K562 (cell line): Measurements from ENCODE around the gene SLC7A11. TPM values are rescaled to one million over a fixed set of nuclear protein-coding genes. Genes with fewer than 3 reads are reported as not detected.

ENCODE experiments used
- ATAC-seq: fragments of 200-7000 bp; cut with Tn5 transposase; 3 replicates; pipeline ENCODE4 v1.9.1; 2020; ENCODE audit warnings: moderate library complexity
- BruUV-seq: library from RNA; stranded (reverse); fragments of 400-500 nt; replicated peaks from 2 replicates; lab custom pipeline; 2021; lab: Mats Ljungman, UMichigan
- CTCF ChIA-PET: fragments of 300-600 bp; formaldehyde crosslinking; extraction: SDS; loops from one replicate; lab custom pipeline; 2021; ENCODE audit warnings: low intra/inter-chr PET ratio; lab: Yijun Ruan, JAX
- POLR2A ChIA-PET: fragments of 300-600, 350-650 bp; sonication (Branson Sonifier 250); formaldehyde crosslinking; extraction: SDS; loops from one replicate; lab custom pipeline; 2021; ENCODE audit warnings: antibody characterized with exemption, inconsistent platforms; lab: Yijun Ruan, JAX
- DNase-seq, 4 experiments: peaks; one replicate each; pipeline versions ENCODE4 v3.0.0 to v3.0.0-alpha.2; 2011 to 2018; ENCODE audit warnings: low spot score in 3 of 4, mixed read lengths in 3 of 4; ENCODE audit errors: extremely low read depth in 1 of 4
- FAIRE-seq: peaks from 2 replicates; lab custom pipeline; 2011; peaks lifted over from hg19 to GRCh38; lab: Jason Lieb, UNC
- H2AFZ ChIP-seq: 2 replicates; pipeline ENCODE4 v1.6.0; 2011; ENCODE audit warnings: low read depth, low read length, control low read depth, inconsistent platforms
- H3K27ac ChIP-seq: fragments of 200-600 bp; 3 replicates; pipeline ENCODE4 v1.8.0; 2011; ENCODE audit warnings: low read depth, mild to moderate bottlenecking, control low read depth, inconsistent platforms, low read length, moderate library complexity, mixed read lengths; ENCODE audit errors: extremely low read depth
- H3K27me3 ChIP-seq, 2 experiments: fragments of 300-600 bp in 1 of 2; 2 replicates in 1 of 2; 3 replicates in 1 of 2; pipeline versions ENCODE4 v1.6.0 to v1.8.0; 2011; ENCODE audit warnings: inconsistent platforms in 2 of 2, low read length in 2 of 2, mild to moderate bottlenecking in 1 of 2, mixed read lengths in 1 of 2, moderate library complexity in 1 of 2; ENCODE audit not compliant: control insufficient read depth in 2 of 2, insufficient read depth in 2 of 2
- H3K36me3 ChIP-seq: fragments of 300-600 bp; 3 replicates; pipeline ENCODE4 v1.8.0; 2011; ENCODE audit warnings: mild to moderate bottlenecking, low read length, inconsistent platforms; ENCODE audit not compliant: control insufficient read depth, insufficient read depth
- H3K4me1 ChIP-seq, 2 experiments: fragments of 200-600 bp in 1 of 2; replicated peaks in 1 of 2; 2 replicates in 1 of 2; 3 replicates in 1 of 2; pipeline versions ENCODE4 v1.5.1 to v1.8.0; 2011; ENCODE audit warnings: inconsistent platforms in 2 of 2, low read length in 2 of 2, mild to moderate bottlenecking in 1 of 2, mixed read lengths in 1 of 2, moderate library complexity in 1 of 2; ENCODE audit not compliant: control insufficient read depth in 2 of 2, insufficient read depth in 2 of 2
- H3K4me2 ChIP-seq: 2 replicates; pipeline ENCODE4 v1.6.1; 2011; ENCODE audit warnings: low read length, control low read depth, inconsistent platforms, mixed read lengths; ENCODE audit not compliant: insufficient read depth
- H3K4me3 ChIP-seq: fragments of 200-600 bp; sonication (generic), shearing (Covaris generic); 2 replicates; pipeline ENCODE4 v1.5.1; 2016; ENCODE audit warnings: control low read depth, inconsistent platforms
- H3K79me2 ChIP-seq: fragments of 200-600 bp; 3 replicates; pipeline ENCODE4 v1.8.0; 2011; ENCODE audit warnings: low read length, inconsistent platforms; ENCODE audit not compliant: control insufficient read depth, insufficient read depth
- H3K9ac ChIP-seq, 2 experiments: 2 replicates each; pipeline versions ENCODE4 v1.6.0 to v1.6.1; 2011; ENCODE audit warnings: low read depth in 2 of 2, low read length in 2 of 2, control low read depth in 1 of 2, inconsistent platforms in 1 of 2, mild to moderate bottlenecking in 1 of 2, mixed read lengths in 1 of 2; ENCODE audit not compliant: insufficient read depth in 1 of 2
- H3K9me1 ChIP-seq: one replicate; pipeline ENCODE4 v1.6.0; 2011; ENCODE audit warnings: inconsistent platforms, mild to moderate bottlenecking, low read length, moderate library complexity; ENCODE audit not compliant: control insufficient read depth, insufficient read depth
- H3K9me3 ChIP-seq: replicated peaks from 2 replicates; pipeline ENCODE4 v1.5.1; 2011; ENCODE audit warnings: low read depth, low read length, inconsistent platforms; ENCODE audit not compliant: control insufficient read depth, insufficient read depth
- H4K20me1 ChIP-seq: replicated peaks from 2 replicates; pipeline ENCODE4 v1.6.1; 2011; ENCODE audit warnings: low read length, inconsistent platforms, mixed read lengths; ENCODE audit not compliant: control insufficient read depth, insufficient read depth
- WGBS: fragments of 100-300 bp; shearing (Covaris generic); methylation state at CpG from one replicate; pipeline ENCODE4 v1.1.6; 2016; ENCODE audit warnings: low coverage, mixed read lengths; ENCODE audit not compliant: insufficient coverage; ENCODE audit errors: missing lambda C conversion rate; 5-methylcytosine and 5-hydroxymethylcytosine counted together
- in situ Hi-C: fragments of 300-500 bp; cut with MboI; formaldehyde crosslinking; loops from 4 replicates; pipeline ENCODE4 v1.15.0; 2018; ENCODE audit warnings: inconsistent platforms, mixed read lengths
- intact Hi-C: fragments of 100-400 bp; cut with micrococcal nuclease; formaldehyde crosslinking; loops from 2 replicates; pipeline ENCODE4 v1.14.2; 2022
- polyA plus RNA-seq, 8 experiments: library from polyadenylated mRNA; depleted of rRNA in 4 of 8; stranded (reverse) in 5 of 8; unstranded in 3 of 8; fragments of >200 nt; fragmentation: Nextera tagmentation in 2 of 8; fragmentation: Illumina TruSeq in 1 of 8; extraction: Ambion mirVana in 2 of 8; extraction: Trizol in 1 of 8; gene quantifications; 2 replicates each; pipeline versions ENCODE4 v1.2.1 to v1.2.3, GENCODE V29; 2011 to 2014; ENCODE audit warnings: inconsistent platforms in 1 of 8, missing spikeins in 1 of 8
- total RNA-seq, 7 experiments: library from RNA; depleted of rRNA in 6 of 7; stranded (reverse); fragments of >200 nt in 6 of 7; fragmentation: Illumina TruSeq in 2 of 7; extraction: Trizol in 2 of 7; gene quantifications; 2 replicates each; pipeline versions ENCODE4 v1.2.1 to v1.2.3, GENCODE V29; 2011 to 2021; ENCODE audit warnings: low replicate concordance in 1 of 7
- TF ChIP-seq, protein P1 (sequence below): fragments of 250-450 bp; sonication (Bioruptor Pico); IDR thresholded peaks from 2 replicates; pipeline ENCODE4 v1.5.0; 2021
- TF ChIP-seq, protein P2 (sequence below): fragments of 250-450 bp; sonication (Bioruptor Pico); IDR thresholded peaks from 2 replicates; pipeline ENCODE4 v1.4.0; 2020; ENCODE audit warnings: borderline replicate concordance
- TF ChIP-seq, protein P3 (sequence below): sonication (generic); IDR thresholded peaks from 2 replicates; pipeline ENCODE4 v1.6.1; 2016

The SLC7A11 gene
- total and polyA plus RNA-seq, 9 of the 15 experiments (the other 6 are each of a cell fraction or from before 2014, with no cell fraction given), result 4.5 to 26.1 (median 13.5) TPM

DNA sequence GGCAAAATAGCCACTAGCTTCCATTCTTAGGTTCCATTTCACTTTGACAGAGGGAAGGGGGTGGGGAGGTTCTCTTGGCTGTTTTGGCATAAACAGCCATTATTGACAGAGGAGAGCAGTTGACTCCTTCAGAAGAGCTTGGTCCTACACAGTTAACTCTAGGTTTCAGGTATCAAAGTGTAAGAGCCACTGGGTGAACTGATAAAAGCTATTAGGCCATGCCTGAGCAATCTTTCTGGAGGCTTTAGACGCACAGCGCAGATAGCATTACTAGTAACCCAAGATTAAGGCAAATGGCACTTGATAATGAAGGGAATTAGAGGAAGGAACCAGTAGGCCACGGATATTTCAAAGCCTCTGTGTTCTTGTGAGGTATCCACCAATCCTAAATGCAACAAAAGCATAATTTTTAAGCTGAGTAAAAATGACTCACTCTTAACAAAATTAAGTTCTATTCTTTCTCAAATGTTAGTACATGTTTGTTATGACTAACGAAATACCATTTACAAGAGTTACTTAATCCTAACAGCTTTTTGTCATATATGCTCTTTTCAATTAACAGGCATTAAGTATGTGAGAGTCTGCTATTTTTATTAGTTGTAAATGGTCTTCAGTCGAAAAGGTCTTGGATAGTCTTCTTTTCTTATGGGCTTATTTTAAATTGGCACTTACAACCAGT, 53.6 kb downstream of the SLC7A11 start:
- DNase-seq, result no peak
- Histone ChIP-seq H3K4me3 (no peak overlapping the region), H3K27me3 (no peaks in the 10 kb centered on the region), H3K9me1 (no peaks in the 10 kb centered on the region), H4K20me1 (no peaks in the 10 kb centered on the region), H3K9me3 (no peaks in the 10 kb centered on the region), H3K9ac (no peak overlapping the region), H3K4me1 (0 out of 5 replicates have a peak, but pooled peaks cover 0 to 7% of the 10 kb centered on the region in 2 experiments), H2AFZ (no peak overlapping the region), H3K36me3 (peaks cover 6% of the 10 kb centered on the region; the same call in 1 of the 3 replicates), H3K4me2 (no peak overlapping the region), H3K27ac (no peak overlapping the region), H3K79me2 (no peaks in the 10 kb centered on the region)
- FAIRE-seq, result no peak
- CTCF ChIA-PET, result no interaction called here
- no TSS peak for BruUV-seq
- in situ Hi-C loops (no loop called here), intact Hi-C loops (no loop called here)
- peak; percentile 18; the same call in 2 of the 3 replicates for ATAC-seq
- WGBS, result 45% methylated on average over 5 of the region's 5 CpGs
- TF ChIP-seq, protein P1, sequence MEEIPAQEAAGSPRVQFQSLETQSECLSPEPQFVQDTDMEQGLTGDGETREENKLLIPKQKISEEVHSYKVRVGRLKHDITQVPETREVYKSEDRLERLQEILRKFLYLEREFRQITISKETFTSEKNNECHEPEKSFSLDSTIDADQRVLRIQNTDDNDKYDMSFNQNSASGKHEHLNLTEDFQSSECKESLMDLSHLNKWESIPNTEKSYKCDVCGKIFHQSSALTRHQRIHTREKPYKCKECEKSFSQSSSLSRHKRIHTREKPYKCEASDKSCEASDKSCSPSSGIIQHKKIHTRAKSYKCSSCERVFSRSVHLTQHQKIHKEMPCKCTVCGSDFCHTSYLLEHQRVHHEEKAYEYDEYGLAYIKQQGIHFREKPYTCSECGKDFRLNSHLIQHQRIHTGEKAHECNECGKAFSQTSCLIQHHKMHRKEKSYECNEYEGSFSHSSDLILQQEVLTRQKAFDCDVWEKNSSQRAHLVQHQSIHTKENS (CRISPR knock-in tag), result no peak
- TF ChIP-seq, protein P2, sequence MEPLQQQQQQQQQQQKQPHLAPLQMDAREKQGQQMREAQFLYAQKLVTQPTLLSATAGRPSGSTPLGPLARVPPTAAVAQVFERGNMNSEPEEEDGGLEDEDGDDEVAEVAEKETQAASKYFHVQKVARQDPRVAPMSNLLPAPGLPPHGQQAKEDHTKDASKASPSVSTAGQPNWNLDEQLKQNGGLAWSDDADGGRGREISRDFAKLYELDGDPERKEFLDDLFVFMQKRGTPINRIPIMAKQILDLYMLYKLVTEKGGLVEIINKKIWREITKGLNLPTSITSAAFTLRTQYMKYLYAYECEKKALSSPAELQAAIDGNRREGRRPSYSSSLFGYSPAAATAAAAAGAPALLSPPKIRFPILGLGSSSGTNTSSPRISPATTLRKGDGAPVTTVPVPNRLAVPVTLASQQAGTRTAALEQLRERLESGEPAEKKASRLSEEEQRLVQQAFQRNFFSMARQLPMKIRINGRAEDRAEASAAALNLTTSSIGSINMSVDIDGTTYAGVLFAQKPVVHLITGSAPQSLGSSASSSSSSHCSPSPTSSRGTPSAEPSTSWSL (CRISPR knock-in tag), result no peak
- TF ChIP-seq, protein P3, sequence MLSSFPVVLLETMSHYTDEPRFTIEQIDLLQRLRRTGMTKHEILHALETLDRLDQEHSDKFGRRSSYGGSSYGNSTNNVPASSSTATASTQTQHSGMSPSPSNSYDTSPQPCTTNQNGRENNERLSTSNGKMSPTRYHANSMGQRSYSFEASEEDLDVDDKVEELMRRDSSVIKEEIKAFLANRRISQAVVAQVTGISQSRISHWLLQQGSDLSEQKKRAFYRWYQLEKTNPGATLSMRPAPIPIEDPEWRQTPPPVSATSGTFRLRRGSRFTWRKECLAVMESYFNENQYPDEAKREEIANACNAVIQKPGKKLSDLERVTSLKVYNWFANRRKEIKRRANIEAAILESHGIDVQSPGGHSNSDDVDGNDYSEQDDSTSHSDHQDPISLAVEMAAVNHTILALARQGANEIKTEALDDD, result 0 out of 2 replicates have a peak, but pooled peaks have one; percentile 36
- POLR2A ChIA-PET, result interaction anchor here (0.6 to 0.9 kb wide), 2 partner anchors 8 to 21 kb away, joined by 3 read pairs; no protein-coding TSS in a partner anchor
